ENCODE measurements around the gene LRMDA. TPM values are rescaled to one million over a fixed set of nuclear protein-coding genes. Genes with fewer than 3 reads are reported as not detected.

LRMDA gene
- polyA plus RNA-seq, 1 donor (not counting 4 experiments of a cell fraction or from before 2014, with no cell fraction given), result not detected

DNA sequence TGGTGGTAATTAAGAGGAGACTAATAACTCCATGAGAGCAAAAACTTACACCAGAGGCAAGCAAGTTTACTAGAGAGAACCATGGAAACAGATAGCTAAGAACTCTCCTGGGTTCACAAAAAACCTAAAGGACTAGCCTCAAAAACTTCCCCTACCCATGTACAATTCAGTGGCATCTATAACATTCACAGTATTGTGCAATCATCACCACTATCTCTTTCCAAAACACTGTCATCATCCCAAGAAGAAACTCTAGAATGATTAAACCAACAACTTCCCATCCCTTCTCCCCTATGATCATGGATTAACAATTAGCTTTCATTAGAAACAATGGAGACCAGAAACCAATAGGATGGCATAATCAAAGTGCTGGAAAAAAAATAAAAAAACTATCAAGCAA, 1038.3 kb downstream of the LRMDA start:
- no peaks in the 10 kb centered on the region for H3K27me3 ChIP-seq (ENCODE audit: control insufficient read depth, extremely low read depth, insufficient read depth, low read length)
- no peaks in the 10 kb centered on the region for H3K9me1 ChIP-seq (ENCODE audit: control insufficient read depth, extremely low read depth, insufficient read depth, low read length)
- DNase-seq (ENCODE audit: low read depth, low spot score) (no peak), FAIRE-seq (no peak)
- H3K4me2 ChIP-seq (ENCODE audit: control insufficient read depth, extremely low read depth, insufficient read depth, low read depth, low read length), result no peak overlapping the region
- no peak overlapping the region for H3K4me3 ChIP-seq (ENCODE audit: control insufficient read depth in 2 of 3, extremely low read depth in 1 of 3, insufficient read depth in 2 of 3, low read depth in 1 of 3, low read length in 3 of 3)
- TF ChIP-seq, protein P1, sequence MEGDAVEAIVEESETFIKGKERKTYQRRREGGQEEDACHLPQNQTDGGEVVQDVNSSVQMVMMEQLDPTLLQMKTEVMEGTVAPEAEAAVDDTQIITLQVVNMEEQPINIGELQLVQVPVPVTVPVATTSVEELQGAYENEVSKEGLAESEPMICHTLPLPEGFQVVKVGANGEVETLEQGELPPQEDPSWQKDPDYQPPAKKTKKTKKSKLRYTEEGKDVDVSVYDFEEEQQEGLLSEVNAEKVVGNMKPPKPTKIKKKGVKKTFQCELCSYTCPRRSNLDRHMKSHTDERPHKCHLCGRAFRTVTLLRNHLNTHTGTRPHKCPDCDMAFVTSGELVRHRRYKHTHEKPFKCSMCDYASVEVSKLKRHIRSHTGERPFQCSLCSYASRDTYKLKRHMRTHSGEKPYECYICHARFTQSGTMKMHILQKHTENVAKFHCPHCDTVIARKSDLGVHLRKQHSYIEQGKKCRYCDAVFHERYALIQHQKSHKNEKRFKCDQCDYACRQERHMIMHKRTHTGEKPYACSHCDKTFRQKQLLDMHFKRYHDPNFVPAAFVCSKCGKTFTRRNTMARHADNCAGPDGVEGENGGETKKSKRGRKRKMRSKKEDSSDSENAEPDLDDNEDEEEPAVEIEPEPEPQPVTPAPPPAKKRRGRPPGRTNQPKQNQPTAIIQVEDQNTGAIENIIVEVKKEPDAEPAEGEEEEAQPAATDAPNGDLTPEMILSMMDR (optimal IDR thresholded peaks at IDR 0.05 in 1 of 3, IDR thresholded peaks at IDR 0.05 in 1 of 3, conservative IDR thresholded peaks at IDR 0.05 in 1 of 3; ENCODE audit: extremely low read depth in 1 of 3, insufficient read depth in 2 of 3, low read length in 3 of 3), result no peak
- no peak for TF ChIP-seq EZH2 (IDR thresholded peaks at IDR 0.05; ENCODE audit: low read length)
- no peaks in the 10 kb centered on the region for H3K4me1 ChIP-seq (ENCODE audit: control insufficient read depth, extremely low read depth, insufficient read depth, low read length)
- no peaks in the 10 kb centered on the region for H3K79me2 ChIP-seq (ENCODE audit: control insufficient read depth, insufficient read depth, low read length)
- H2AFZ ChIP-seq (ENCODE audit: control insufficient read depth, low read length), result no peak overlapping the region
- no peak overlapping the region for H3K9ac ChIP-seq (ENCODE audit: control insufficient read depth, extremely low read depth, insufficient read depth, low read length)
- H4K20me1 ChIP-seq (ENCODE audit: control insufficient read depth, extremely low read depth, insufficient read depth, low read length), result no peaks in the 10 kb centered on the region
- no peak overlapping the region for H3K27ac ChIP-seq (ENCODE audit: control insufficient read depth, insufficient read depth, low read length)
- no peaks in the 10 kb centered on the region for H3K9me3 ChIP-seq (ENCODE audit: control insufficient read depth, low read depth, low read length)
- no peaks in the 10 kb centered on the region for H3K36me3 ChIP-seq (ENCODE audit: control insufficient read depth in 2 of 2, extremely low read depth in 1 of 2, insufficient read depth in 2 of 2, low read length in 2 of 2)
- dilution Hi-C loops (cut with MboI; ENCODE audit: extremely low pct_ligation_motif_present, low sequenced_read_pairs), result no loop called here

DNA sequence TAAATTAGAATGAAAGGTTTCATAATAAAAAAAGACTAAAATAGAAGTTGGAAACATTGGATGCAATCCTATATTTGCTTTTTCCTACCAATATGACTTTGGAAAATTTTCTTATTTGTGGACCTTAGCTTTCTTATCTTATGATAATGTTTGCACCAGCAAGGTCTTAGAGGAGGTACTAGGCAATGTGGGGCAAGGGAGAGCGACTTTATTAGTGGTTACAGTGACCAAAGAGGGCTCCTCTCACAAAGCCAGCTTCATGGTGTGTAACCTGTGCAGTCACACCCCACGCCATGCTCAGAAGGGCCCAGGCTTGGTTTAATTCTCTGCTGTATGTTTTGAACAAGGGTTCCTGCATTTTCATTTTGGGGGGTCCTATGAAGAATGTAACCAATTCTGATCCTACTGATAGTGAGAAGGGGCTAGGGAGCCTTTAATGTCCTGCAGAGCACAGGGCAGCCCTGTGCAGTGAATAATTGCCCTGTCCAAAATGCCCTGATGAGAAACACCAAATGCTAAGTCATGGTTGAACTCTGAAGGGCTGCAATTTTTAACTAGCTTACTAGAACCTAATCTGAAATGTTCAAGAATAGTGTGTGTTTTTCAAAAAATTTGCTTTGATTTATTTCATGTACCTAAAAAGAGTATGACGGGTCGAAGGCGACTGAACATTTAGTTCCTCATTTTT, 1047.8 kb downstream of the LRMDA start:
- Histone ChIP-seq H3K9me1 (ENCODE audit: control insufficient read depth, extremely low read depth, insufficient read depth, low read length) (no peaks in the 10 kb centered on the region), H3K4me3 (ENCODE audit: control insufficient read depth in 2 of 3, extremely low read depth in 1 of 3, insufficient read depth in 2 of 3, low read depth in 1 of 3, low read length in 3 of 3) (no peak overlapping the region), H3K9ac (ENCODE audit: control insufficient read depth, extremely low read depth, insufficient read depth, low read length) (no peak overlapping the region), H3K27me3 (ENCODE audit: control insufficient read depth, extremely low read depth, insufficient read depth, low read length) (no peaks in the 10 kb centered on the region), H4K20me1 (ENCODE audit: control insufficient read depth, extremely low read depth, insufficient read depth, low read length) (no peaks in the 10 kb centered on the region), H3K4me2 (ENCODE audit: control insufficient read depth, extremely low read depth, insufficient read depth, low read depth, low read length) (no peak overlapping the region), H3K4me1 (ENCODE audit: control insufficient read depth, extremely low read depth, insufficient read depth, low read length) (no peaks in the 10 kb centered on the region), H3K27ac (ENCODE audit: control insufficient read depth, insufficient read depth, low read length) (no peak overlapping the region), H3K79me2 (ENCODE audit: control insufficient read depth, insufficient read depth, low read length) (no peaks in the 10 kb centered on the region), H3K36me3 (ENCODE audit: control insufficient read depth in 2 of 2, extremely low read depth in 1 of 2, insufficient read depth in 2 of 2, low read length in 2 of 2) (no peaks in the 10 kb centered on the region), H2AFZ (ENCODE audit: control insufficient read depth, low read length) (no peak overlapping the region), H3K9me3 (ENCODE audit: control insufficient read depth, low read depth, low read length) (no peaks in the 10 kb centered on the region)
- FAIRE-seq (no peak), DNase-seq (ENCODE audit: low read depth, low spot score) (no peak)
- dilution Hi-C loops (cut with MboI; ENCODE audit: extremely low pct_ligation_motif_present, low sequenced_read_pairs), result no loop called here
- TF ChIP-seq EZH2 (IDR thresholded peaks at IDR 0.05; ENCODE audit: low read length), result no peak
- TF ChIP-seq, protein P1 (optimal IDR thresholded peaks at IDR 0.05 in 1 of 3, IDR thresholded peaks at IDR 0.05 in 1 of 3, conservative IDR thresholded peaks at IDR 0.05 in 1 of 3; ENCODE audit: extremely low read depth in 1 of 3, insufficient read depth in 2 of 3, low read length in 3 of 3), result no peak

All from keratinocyte (primary cell).